GM12878 (cell line): Measurements from ENCODE around the gene MTHFD1. TPM values are rescaled to one million over a fixed set of nuclear protein-coding genes. Genes with fewer than 3 reads are reported as not detected.

Source experiments
- ESRRA ChIP-seq: IDR thresholded peaks from 2 replicates; pipeline ENCODE4 v1.6.1; 2012; ENCODE audit warnings: mild to moderate bottlenecking, low read length, improper control_type of control experiment
- IRF4 ChIP-seq: IDR thresholded peaks from 2 replicates; pipeline ENCODE4 v1.6.1; 2011; ENCODE audit warnings: low read depth, low read length
- JUNB ChIP-seq: IDR thresholded peaks from 2 replicates; pipeline ENCODE4 v1.6.1; 2016; ENCODE audit warnings: antibody characterized with exemption, mild to moderate bottlenecking
- MYB ChIP-seq: fragments of 150-350 bp; IDR thresholded peaks from 2 replicates; pipeline ENCODE4 v1.6.1; 2014; ENCODE audit warnings: mild to moderate bottlenecking, low read depth, low read length, borderline replicate concordance
- NRF1 ChIP-seq: conservative IDR thresholded peaks from 2 replicates; pipeline ENCODE4 v1.6.1; 2011; ENCODE audit warnings: mild to moderate bottlenecking, low read depth, low read length, improper control_type of control experiment
- POLR2AphosphoS5 ChIP-seq: IDR thresholded peaks from 2 replicates; pipeline ENCODE4 v1.6.1; 2011; ENCODE audit warnings: mild to moderate bottlenecking, low read length, inconsistent platforms
- POU2F2 ChIP-seq: IDR thresholded peaks from 3 replicates; pipeline ENCODE4 v1.6.1; 2011; ENCODE audit warnings: low read depth, mild to moderate bottlenecking, low read length, borderline replicate concordance
- RFX5 ChIP-seq: IDR thresholded peaks from 2 replicates; pipeline ENCODE4 v1.6.1; 2011; ENCODE audit warnings: low read depth, low read length, improper control_type of control experiment
- ZBTB11 ChIP-seq: fragments of 450-650 bp; formaldehyde crosslinking; IDR thresholded peaks from 2 replicates; pipeline ENCODE4 v1.5.0; 2022; ENCODE audit warnings: mild to moderate bottlenecking, missing genetic modification characterization
- ZNF687 ChIP-seq: fragments of 450-650 bp; IDR thresholded peaks from 2 replicates; pipeline ENCODE4 v1.6.1; 2017; ENCODE audit warnings: mild to moderate bottlenecking, moderate library complexity
- polyA plus RNA-seq, 11 experiments: library from polyadenylated mRNA; depleted of rRNA in 4 of 11; unstranded in 6 of 11; stranded (reverse) in 5 of 11; fragments of >200 nt; fragmentation: Nextera tagmentation in 4 of 11; fragmentation: Illumina TruSeq in 1 of 11; extraction: Ambion mirVana in 4 of 11; extraction: Trizol in 1 of 11; gene quantifications; 1 replicate in 1 of 11; 2 replicates in 10 of 11; pipeline versions ENCODE4 v1.2.1 to v1.2.3, GENCODE V29; 2011 to 2016; ENCODE audit warnings: inconsistent platforms in 2 of 11, missing spikeins in 2 of 11, low read depth in 1 of 11
- total RNA-seq, 4 experiments: library from RNA; depleted of rRNA in 3 of 4; stranded (reverse); fragments of >200 nt in 3 of 4; fragmentation: Illumina TruSeq in 1 of 4; extraction: Trizol in 1 of 4; gene quantifications; 2 replicates each; pipeline versions ENCODE4 v1.2.1 to v1.2.3, GENCODE V29; 2013 to 2021

Gene MTHFD1
- total and polyA plus RNA-seq, 10 of the 15 experiments (the other 5 are each of a cell fraction or from before 2014, with no cell fraction given), result 99.3 to 310 (median 173) TPM

DNA sequence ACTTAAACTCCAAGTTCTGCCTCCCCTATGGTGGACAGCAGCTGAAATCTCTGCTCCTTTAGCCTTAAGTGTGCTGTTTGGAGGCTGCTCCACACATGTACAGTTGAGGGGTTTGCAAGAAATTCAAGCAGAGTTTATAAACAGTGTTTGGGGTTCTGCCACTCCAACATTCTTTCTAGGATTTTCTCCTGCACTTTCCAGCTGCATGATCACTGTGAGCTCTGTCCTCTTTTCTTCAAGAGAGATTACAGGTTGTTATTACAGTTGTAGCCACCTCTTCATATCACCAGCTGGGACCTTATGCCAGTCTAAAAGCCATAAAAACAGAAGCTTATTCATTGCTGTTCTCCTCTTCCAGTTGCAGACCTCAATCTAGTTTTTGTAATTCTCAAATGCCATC is 107.1 kb downstream of the MTHFD1 start (continued):
- TF ChIP-seq ZBTB11 (CRISPR knock-in tag) (no peak), POLR2AphosphoS5 (no peak), POU2F2 (no peak), MYB (no peak), NRF1 (no peak), IRF4 (no peak), ZNF687 (no peak), RFX5 (no peak), JUNB (no peak), ESRRA (no peak)
